Suprapubic skin (tissue), 3 donors: ENCODE measurements around the gene PLXNB3.

ENCODE experiments used
- CTCF ChIP-seq, 2 donors: fragments of 200-600 bp in 1 of 2; fragments of 450-650 bp in 1 of 2; sonication (generic) in 1 of 2; IDR thresholded peaks; one replicate each; pipeline ENCODE4 v1.5.1; 2016 to 2019; ENCODE audit warnings: antibody characterized with exemption in 2 of 2, mild to moderate bottlenecking in 1 of 2, moderate library complexity in 1 of 2
- EP300 ChIP-seq: sonication (generic); formaldehyde crosslinking; IDR thresholded peaks from one replicate; pipeline ENCODE4 v1.6.1; 2017; ENCODE audit warnings: antibody characterized with exemption
- POLR2A ChIP-seq, 2 donors: fragments of 450-650 bp; IDR thresholded peaks; one replicate each; pipeline ENCODE4 v1.6.1; 2017; ENCODE audit warnings: antibody characterized with exemption in 2 of 2, mild to moderate bottlenecking in 2 of 2, moderate library complexity in 2 of 2

DNA sequence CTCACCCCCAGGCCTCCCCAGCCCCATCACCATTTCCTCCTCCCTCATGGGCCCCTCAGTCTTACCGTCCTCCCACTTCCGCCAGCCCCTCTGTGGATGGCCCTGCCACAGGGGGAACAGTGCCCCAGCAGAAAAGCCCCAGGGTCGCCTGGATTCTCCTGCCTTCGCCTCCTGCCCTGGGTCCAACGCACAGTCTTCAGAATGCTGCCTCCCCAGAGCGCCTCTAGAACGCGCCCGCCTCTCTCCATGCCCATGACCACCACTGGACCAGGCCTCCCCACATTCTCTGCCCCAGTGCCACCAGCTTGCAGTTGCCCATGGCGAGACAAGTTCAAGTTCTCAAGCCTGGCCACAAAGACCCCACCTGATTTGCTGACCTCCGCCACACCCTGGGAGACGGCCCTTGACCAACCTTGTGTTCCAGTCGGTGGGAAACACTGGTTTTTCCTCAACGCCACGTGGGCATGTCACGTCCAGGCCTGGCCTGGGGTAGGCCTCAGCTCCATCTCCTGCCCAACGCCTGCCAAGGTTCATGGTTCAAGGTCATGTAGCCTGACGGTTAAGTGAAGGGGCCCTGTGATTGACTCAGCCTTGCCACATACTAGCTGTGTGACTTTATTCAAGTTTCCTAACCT, 634 bp upstream of the PLXNB3 start:
- TF ChIP-seq EP300 (no peak), CTCF (IDR thresholded peaks at IDR 0.05) (no peak), POLR2A (IDR thresholded peaks at IDR 0.05) (no peak)
